Urothelium cell line (cell line): Measurements from ENCODE around the gene GSC2.

Experiments
- DNase-seq: peaks from one replicate; pipeline ENCODE4 v3.0.0; 2011; ENCODE audit warnings: low spot score, mixed read lengths
- FAIRE-seq: peaks from 2 replicates; lab custom pipeline; 2011; peaks lifted over from hg19 to GRCh38; lab: Jason Lieb, UNC

GSC2 gene

GRCh38 chr22:19103880-19104821 lies 45.9 kb downstream of the GSC2 start:
- DNase-seq, result no peak
- FAIRE-seq, result no peak

DNA sequence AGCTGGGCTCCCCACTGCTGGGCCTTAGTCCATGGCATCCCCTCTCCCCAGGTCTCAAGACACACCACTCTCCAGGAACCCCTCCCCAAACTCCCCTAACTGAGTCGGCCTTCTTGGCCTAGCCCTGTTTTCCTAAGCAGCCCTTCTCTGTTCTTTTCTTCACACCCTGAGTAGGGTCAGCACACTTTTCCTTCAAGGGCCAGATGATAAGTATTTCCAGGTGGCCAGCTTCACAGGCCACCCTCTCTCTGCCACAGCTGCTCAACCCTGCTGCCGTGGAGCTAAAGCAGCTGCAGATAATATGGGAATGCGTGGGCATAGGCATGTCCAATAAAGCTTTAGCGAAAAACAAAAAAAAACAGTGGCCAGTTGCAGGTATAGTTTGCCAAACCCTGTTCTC lies 51.9 kb downstream of the GSC2 start:
- FAIRE-seq (no peak), DNase-seq (no peak)

GRCh38 chr22:19097518-19097917 lies 52.6 kb downstream of the GSC2 start:
- no peak for DNase-seq
- no peak for FAIRE-seq
